Measurements from ENCODE around the gene SEC24C. TPM values are rescaled to one million over a fixed set of nuclear protein-coding genes. Genes with fewer than 3 reads are reported as not detected.
"Not testable (repeated sequence)": the region's sequence is repeated elsewhere in the genome, so short reads cannot be mapped to it uniquely, and the experiment has no call there.

The SEC24C gene
- total and polyA plus RNA-seq, 8 donors: 59.9 to 88.1 (median 64.9) TPM

GRCh38 chr10:73785721-73786511, 41.7 kb downstream of the SEC24C start:
- peak; percentile 31 for ATAC-seq
- H3K4me3 ChIP-seq: peak overlapping the region; percentile 77 to 94
- TF ChIP-seq CTCF (IDR thresholded peaks at IDR 0.05): no peak
- intact Hi-C loops (cut with DNase I): no loop called here
- no peaks in the 10 kb centered on the region for H3K27me3 ChIP-seq
- H3K36me3 ChIP-seq: peaks cover 0 to 24% of the 10 kb centered on the region in 2 donors
- H3K4me1 ChIP-seq: peaks cover 23 to 60% of the 10 kb centered on the region in 2 donors
- H3K9me3 ChIP-seq: no peaks in the 10 kb centered on the region
- H3K27ac ChIP-seq: peak overlapping the region; percentile 87 to 94
- peak in 2 of 4 donors; percentile 52 to 55 for DNase-seq

DNA sequence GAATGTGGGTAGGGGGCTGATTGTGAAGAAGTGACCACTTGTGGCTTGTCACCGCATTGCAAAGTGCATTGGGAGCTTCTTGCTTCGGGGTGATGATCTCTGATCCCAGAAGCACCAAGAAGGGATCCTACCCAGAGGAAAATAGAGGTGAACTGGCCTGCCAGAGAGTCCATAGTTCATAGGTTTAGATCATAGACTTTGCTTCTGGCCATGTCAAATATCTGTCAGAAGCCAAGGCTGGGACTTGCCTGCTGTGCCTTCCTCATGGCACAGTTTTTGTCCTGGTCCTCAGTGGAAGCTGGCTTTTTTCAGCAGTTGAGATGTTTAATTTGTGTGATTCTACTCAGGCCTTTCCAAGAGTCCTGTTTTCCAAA, 42.3 kb downstream of the SEC24C start:
- DNase-seq (no peak), ATAC-seq (no peak)
- Histone ChIP-seq H3K4me3 (peak overlapping the region; percentile 77 to 94), H3K27ac (peak overlapping the region; percentile 87 to 94), H3K4me1 (peaks cover 22 to 54% of the 10 kb centered on the region in 2 donors), H3K27me3 (no peaks in the 10 kb centered on the region), H3K9me3 (no peaks in the 10 kb centered on the region), H3K36me3 (peaks cover 0 to 30% of the 10 kb centered on the region in 2 donors)
- no peak for TF ChIP-seq CTCF (IDR thresholded peaks at IDR 0.05)
- intact Hi-C loops (cut with DNase I): no loop called here

DNA sequence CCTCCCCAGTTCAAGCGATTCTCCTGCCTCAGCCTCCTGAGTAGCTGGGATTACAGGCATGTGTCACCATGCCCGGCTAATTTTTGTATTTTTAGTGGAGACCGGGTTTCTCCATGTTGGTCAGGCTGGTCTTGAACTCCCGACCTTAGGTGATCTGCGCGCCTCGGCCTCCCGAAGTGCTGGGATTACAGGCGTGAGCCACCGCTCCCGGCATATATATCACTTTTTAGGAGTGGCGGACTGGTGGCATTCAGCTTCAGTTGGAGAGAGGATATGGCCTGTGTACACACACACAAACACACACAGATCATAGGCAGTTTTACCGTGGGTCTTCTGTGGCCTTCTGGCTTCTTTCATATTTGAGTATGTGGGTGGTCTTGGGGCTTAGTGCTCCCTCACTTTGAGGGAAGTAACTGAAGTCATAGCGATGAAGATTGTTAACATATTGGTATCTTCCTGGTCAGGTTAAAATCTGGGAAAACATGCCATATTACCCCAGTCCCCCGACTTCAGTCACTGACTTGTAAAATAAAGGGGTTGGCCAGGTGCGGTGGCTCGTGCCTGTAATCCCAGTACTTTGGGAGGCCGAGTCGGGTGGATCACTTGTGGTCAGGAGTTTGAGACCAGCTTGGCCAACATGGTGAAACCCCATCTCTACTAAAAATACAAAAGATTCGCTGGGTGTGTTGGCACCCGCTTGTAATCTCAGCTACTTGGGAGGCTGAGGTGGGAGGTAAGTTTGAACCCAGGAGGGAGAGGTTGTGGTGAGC, 43.0 kb downstream of the SEC24C start:
- peak overlapping the region in 1 of 2 donors; percentile 94 for H3K4me3 ChIP-seq

DNA sequence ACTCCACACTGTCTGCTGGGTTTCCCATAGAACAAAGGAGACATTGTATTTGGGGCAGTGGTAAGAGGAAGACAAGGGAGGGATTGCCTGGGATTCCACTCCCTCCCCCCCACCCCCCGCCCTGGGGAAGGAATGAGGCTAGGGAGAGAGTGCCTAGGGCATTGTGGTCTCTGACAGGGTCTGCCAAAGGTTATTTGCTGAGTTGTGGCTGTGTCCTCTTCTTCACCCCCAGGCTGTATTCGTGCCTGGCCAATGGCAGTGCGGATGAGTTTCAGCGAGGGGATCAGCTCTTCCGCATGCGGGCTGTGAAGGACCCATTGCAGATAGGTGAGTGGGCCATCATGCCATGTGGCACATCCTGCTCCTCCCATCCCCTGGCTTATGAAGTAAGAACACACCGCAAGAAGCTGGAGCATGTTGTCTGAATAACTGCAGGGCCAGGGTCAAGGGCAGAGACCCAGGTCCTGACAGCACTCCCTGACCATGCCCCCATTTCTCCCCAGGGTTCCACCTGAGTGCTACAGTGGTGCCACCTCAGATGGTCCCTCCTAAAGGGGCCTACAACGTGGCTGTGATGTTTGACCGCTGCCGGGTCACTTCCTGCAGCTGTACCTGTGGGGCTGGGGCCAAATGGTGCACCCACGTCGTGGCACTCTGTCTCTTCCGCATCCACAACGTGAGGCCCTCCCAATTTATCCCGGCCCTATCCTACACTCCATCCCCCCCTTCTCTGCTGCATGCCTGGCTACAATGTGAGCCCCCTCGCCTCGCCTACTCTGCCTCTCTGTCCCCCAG, 44.9 kb downstream of the SEC24C start:
- Histone ChIP-seq H3K36me3 (peaks cover 0 to 55% of the 10 kb centered on the region in 2 donors), H3K9me3 (no peaks in the 10 kb centered on the region), H3K4me3 (no peak overlapping the region), H3K27ac (no peak overlapping the region), H3K27me3 (no peaks in the 10 kb centered on the region), H3K4me1 (peaks cover 16 to 36% of the 10 kb centered on the region in 2 donors)
- no peak for TF ChIP-seq CTCF (IDR thresholded peaks at IDR 0.05)
- ATAC-seq (no peak), DNase-seq (no peak)
- intact Hi-C loops (cut with DNase I): no loop called here

More for the DNA sequence above, 43.0 kb downstream of the SEC24C start:
- H3K9me3 ChIP-seq; H3K27me3 ChIP-seq; intact Hi-C loops (cut with DNase I); H3K27ac ChIP-seq; ATAC-seq; DNase-seq: not testable (repeated sequence)
- peaks cover 0 to 37% of the 10 kb centered on the region in 2 donors for H3K36me3 ChIP-seq
- H3K4me1 ChIP-seq: peaks cover 22 to 54% of the 10 kb centered on the region in 2 donors

DNA sequence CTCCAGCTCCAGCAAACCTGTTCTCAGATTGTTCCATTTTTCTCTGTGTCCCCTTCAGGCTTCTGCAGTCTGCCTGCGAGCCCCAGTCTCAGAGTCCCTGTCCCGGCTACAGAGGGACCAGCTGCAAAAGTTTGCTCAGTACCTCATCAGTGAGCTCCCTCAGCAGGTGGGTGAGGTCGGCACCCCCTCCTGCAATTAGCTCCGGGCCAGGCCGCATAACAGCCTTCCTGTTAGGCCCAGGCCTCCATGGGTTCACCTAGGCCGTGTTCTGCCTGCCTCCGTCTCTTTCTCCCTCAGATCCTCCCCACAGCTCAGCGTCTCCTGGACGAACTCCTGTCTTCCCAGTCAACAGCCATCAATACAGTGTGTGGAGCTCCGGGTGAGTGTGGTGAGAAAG, 45.5 kb downstream of the SEC24C start:
- no peak overlapping the region for H3K27ac ChIP-seq
- intact Hi-C loops (cut with DNase I): no loop called here
- no peaks in the 10 kb centered on the region for H3K9me3 ChIP-seq
- no peaks in the 10 kb centered on the region for H3K27me3 ChIP-seq
- no peak for TF ChIP-seq CTCF (IDR thresholded peaks at IDR 0.05)
- DNase-seq (no peak), ATAC-seq (no peak)
- peaks cover 16 to 30% of the 10 kb centered on the region in 2 donors for H3K4me1 ChIP-seq
- peaks cover 0 to 61% of the 10 kb centered on the region in 2 donors for H3K36me3 ChIP-seq
- no peak overlapping the region for H3K4me3 ChIP-seq
